ENCODE data around the gene LIAS. TPM values are rescaled to one million over a fixed set of nuclear protein-coding genes. Genes with fewer than 3 reads are reported as not detected.

LIAS gene
- total RNA-seq, 1 experiment from 2014 or later = 23.1 TPM

DNA sequence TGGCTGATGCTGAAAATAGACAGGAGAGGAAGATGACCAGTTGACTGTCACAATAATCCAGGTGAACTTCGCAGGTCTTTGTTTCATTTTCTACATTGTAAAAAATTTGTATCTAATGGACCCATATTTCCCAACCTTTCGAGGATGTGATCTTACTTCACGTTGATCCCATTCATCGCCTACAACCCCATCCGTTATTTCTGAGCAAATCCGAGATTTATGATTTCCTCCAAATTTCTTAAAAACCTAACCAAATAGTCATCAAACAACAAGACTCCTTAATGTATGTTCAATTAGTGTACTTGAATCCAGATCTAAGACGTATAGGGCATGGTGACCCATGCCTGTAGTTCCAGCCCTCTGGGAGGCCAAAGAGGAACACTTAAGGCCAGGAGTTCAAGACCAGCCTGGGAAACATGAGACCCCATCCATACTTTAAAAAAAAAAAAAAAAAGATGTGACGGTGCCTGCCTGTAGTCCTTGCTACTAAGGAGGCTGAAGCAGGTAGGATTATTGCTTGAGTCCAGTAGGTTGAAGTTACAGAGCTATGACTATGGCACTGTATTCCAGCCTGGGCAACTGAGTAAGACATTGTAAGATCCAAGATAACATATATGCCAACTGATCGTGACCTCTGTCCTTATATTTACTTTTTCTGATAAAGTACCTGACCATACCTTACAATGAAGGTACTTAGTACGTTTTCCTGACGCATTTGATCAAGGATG, 5.8 kb upstream of the LIAS start:
- ChIA-PET CTCF (no interaction called here), POLR2A (interaction anchor here (0.7 kb wide), 1 partner anchor 566 kb away, joined by 3 read pairs; no protein-coding TSS in a partner anchor)
- Mint-ChIP-seq H3K27me3 (ENCODE audit: low read depth) (no peaks in the 10 kb centered on the region), H3K4me3 (no peak overlapping the region), H3K36me3 (peaks cover 74% of the 10 kb centered on the region), H3K27ac (peak overlapping the region; percentile 68), H3K4me1 (peaks cover 32% of the 10 kb centered on the region), H3K9me3 (no peaks in the 10 kb centered on the region)
- DNase-seq (ENCODE audit: low spot score) (no peak), ATAC-seq (peak; percentile 5; the same call in 1 of the 2 replicates)
- TF ChIP-seq PRRX2 (CRISPR knock-in tag; IDR thresholded peaks at IDR 0.05) (peak; percentile 55; the same call in 1 of the 2 replicates), NFATC4 (CRISPR knock-in tag; IDR thresholded peaks at IDR 0.05) (peak; percentile 36), EMX1 (CRISPR knock-in tag; IDR thresholded peaks at IDR 0.05) (peak; percentile 79; the same call in 1 of the 2 replicates), ZNF671 (CRISPR knock-in tag; IDR thresholded peaks at IDR 0.05) (peak; percentile 51), ZNF138 (CRISPR knock-in tag; conservative IDR thresholded peaks at IDR 0.05) (no peak), SP1 (CRISPR knock-in tag; conservative IDR thresholded peaks at IDR 0.05) (no peak), JUN (CRISPR knock-in tag; IDR thresholded peaks at IDR 0.05) (no peak)
- TF ChIP-seq, protein P1, sequence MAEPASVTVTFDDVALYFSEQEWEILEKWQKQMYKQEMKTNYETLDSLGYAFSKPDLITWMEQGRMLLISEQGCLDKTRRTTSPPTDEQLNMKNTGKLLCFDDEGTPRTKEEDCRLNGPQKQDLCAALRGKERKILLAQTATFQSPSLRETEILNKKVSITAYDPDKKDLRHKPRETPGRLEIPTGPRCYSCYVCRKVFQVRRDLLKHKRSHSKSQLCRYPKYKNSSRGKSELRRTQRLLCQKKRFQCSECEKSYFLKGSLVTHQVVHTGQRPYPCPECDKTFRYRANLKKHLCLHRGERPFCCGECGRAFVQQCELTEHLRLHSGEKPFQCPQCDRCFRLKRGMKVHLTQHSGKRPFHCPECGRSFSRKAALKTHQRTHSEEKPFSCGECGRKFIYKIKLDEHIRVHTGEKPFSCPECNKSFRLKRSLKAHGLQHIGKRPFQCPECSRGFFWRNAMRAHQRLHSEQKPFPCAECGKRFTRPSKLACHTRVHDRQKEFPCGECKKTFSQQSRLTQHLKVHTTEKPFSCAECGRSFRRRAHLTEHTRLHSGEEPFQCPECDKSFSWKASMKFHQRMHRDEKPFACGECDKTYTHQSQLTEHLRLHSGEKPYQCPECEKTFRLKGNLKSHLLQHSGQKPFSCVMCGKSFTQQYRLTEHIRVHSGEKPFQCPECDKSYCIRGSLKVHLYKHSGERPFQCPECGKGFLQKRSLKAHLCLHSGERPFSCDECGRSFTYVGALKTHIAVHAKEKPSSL (CRISPR knock-in tag; conservative IDR thresholded peaks at IDR 0.05) = 0 out of 2 replicates have a peak, but pooled peaks have one; percentile 28
- TF ChIP-seq, protein P2, sequence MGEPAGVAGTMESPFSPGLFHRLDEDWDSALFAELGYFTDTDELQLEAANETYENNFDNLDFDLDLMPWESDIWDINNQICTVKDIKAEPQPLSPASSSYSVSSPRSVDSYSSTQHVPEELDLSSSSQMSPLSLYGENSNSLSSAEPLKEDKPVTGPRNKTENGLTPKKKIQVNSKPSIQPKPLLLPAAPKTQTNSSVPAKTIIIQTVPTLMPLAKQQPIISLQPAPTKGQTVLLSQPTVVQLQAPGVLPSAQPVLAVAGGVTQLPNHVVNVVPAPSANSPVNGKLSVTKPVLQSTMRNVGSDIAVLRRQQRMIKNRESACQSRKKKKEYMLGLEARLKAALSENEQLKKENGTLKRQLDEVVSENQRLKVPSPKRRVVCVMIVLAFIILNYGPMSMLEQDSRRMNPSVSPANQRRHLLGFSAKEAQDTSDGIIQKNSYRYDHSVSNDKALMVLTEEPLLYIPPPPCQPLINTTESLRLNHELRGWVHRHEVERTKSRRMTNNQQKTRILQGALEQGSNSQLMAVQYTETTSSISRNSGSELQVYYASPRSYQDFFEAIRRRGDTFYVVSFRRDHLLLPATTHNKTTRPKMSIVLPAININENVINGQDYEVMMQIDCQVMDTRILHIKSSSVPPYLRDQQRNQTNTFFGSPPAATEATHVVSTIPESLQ (CRISPR knock-in tag; IDR thresholded peaks at IDR 0.05) = no peak
- TF ChIP-seq, protein P3, sequence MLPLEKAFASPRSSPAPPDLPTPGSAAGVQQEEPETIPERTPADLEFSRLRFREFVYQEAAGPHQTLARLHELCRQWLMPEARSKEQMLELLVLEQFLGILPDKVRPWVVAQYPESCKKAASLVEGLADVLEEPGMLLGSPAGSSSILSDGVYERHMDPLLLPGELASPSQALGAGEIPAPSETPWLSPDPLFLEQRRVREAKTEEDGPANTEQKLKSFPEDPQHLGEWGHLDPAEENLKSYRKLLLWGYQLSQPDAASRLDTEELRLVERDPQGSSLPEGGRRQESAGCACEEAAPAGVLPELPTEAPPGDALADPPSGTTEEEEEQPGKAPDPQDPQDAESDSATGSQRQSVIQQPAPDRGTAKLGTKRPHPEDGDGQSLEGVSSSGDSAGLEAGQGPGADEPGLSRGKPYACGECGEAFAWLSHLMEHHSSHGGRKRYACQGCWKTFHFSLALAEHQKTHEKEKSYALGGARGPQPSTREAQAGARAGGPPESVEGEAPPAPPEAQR (CRISPR knock-in tag; IDR thresholded peaks at IDR 0.05) = 0 out of 2 replicates have a peak, but pooled peaks have one; percentile 10

DNA sequence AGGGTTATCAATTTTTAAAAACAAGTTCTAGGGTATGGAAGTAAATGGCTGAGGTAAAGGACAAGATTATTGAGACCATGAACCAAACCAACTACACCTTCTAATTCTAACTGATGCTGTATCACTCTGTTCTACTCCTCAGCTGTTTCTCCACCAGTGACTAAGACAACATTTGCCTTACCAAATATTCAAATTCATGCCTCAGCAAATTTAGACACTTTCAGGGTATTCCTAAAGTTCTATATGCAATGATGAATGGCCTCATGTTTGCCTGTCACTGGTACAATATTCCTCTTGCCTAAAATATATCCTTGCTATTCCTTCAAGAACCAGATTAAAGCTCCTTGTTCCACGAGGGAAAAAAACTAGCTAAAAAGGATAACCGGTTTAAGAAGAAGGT, 5.1 kb upstream of the LIAS start:
- peaks cover 81% of the 10 kb centered on the region for H3K36me3 Mint-ChIP-seq
- peaks cover 31% of the 10 kb centered on the region for H3K4me1 Mint-ChIP-seq
- H3K9me3 Mint-ChIP-seq = no peaks in the 10 kb centered on the region
- no peak overlapping the region for H3K4me3 Mint-ChIP-seq
- ATAC-seq (no peak), DNase-seq (ENCODE audit: low spot score) (no peak)
- H3K27ac Mint-ChIP-seq = peak overlapping the region; percentile 68
- POLR2A ChIA-PET = interaction anchor here (0.7 kb wide), 1 partner anchor 566 kb away, joined by 3 read pairs; no protein-coding TSS in a partner anchor
- no peaks in the 10 kb centered on the region; the same call in 1 of the 2 replicates for H3K27me3 Mint-ChIP-seq (ENCODE audit: low read depth)
- CTCF ChIA-PET = no interaction called here
- TF ChIP-seq, protein P4, sequence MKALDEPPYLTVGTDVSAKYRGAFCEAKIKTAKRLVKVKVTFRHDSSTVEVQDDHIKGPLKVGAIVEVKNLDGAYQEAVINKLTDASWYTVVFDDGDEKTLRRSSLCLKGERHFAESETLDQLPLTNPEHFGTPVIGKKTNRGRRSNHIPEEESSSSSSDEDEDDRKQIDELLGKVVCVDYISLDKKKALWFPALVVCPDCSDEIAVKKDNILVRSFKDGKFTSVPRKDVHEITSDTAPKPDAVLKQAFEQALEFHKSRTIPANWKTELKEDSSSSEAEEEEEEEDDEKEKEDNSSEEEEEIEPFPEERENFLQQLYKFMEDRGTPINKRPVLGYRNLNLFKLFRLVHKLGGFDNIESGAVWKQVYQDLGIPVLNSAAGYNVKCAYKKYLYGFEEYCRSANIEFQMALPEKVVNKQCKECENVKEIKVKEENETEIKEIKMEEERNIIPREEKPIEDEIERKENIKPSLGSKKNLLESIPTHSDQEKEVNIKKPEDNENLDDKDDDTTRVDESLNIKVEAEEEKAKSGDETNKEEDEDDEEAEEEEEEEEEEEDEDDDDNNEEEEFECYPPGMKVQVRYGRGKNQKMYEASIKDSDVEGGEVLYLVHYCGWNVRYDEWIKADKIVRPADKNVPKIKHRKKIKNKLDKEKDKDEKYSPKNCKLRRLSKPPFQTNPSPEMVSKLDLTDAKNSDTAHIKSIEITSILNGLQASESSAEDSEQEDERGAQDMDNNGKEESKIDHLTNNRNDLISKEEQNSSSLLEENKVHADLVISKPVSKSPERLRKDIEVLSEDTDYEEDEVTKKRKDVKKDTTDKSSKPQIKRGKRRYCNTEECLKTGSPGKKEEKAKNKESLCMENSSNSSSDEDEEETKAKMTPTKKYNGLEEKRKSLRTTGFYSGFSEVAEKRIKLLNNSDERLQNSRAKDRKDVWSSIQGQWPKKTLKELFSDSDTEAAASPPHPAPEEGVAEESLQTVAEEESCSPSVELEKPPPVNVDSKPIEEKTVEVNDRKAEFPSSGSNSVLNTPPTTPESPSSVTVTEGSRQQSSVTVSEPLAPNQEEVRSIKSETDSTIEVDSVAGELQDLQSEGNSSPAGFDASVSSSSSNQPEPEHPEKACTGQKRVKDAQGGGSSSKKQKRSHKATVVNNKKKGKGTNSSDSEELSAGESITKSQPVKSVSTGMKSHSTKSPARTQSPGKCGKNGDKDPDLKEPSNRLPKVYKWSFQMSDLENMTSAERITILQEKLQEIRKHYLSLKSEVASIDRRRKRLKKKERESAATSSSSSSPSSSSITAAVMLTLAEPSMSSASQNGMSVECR (CRISPR knock-in tag; IDR thresholded peaks at IDR 0.05; ENCODE audit: borderline replicate concordance) = no peak
- no peak for TF ChIP-seq CREB1 (CRISPR knock-in tag; IDR thresholded peaks at IDR 0.05)
- no peak for TF ChIP-seq RELA (CRISPR knock-in tag; IDR thresholded peaks at IDR 0.05; ENCODE audit: borderline replicate concordance)
- TF ChIP-seq GRHL2 (CRISPR knock-in tag; IDR thresholded peaks at IDR 0.05; ENCODE audit: insufficient replicate concordance, severe bottlenecking) = no peak
- TF ChIP-seq, protein P5, sequence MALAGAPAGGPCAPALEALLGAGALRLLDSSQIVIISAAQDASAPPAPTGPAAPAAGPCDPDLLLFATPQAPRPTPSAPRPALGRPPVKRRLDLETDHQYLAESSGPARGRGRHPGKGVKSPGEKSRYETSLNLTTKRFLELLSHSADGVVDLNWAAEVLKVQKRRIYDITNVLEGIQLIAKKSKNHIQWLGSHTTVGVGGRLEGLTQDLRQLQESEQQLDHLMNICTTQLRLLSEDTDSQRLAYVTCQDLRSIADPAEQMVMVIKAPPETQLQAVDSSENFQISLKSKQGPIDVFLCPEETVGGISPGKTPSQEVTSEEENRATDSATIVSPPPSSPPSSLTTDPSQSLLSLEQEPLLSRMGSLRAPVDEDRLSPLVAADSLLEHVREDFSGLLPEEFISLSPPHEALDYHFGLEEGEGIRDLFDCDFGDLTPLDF (CRISPR knock-in tag; IDR thresholded peaks at IDR 0.05) = no peak
- no peak for TF ChIP-seq SMAD4 (CRISPR knock-in tag; IDR thresholded peaks at IDR 0.05)
- no peak for TF ChIP-seq ETV6 (CRISPR knock-in tag; IDR thresholded peaks at IDR 0.05)
- no peak for TF ChIP-seq TEAD4 (CRISPR knock-in tag; IDR thresholded peaks at IDR 0.05)
- no peak for TF ChIP-seq NFATC4 (CRISPR knock-in tag; IDR thresholded peaks at IDR 0.05)
- TF ChIP-seq, protein P6, sequence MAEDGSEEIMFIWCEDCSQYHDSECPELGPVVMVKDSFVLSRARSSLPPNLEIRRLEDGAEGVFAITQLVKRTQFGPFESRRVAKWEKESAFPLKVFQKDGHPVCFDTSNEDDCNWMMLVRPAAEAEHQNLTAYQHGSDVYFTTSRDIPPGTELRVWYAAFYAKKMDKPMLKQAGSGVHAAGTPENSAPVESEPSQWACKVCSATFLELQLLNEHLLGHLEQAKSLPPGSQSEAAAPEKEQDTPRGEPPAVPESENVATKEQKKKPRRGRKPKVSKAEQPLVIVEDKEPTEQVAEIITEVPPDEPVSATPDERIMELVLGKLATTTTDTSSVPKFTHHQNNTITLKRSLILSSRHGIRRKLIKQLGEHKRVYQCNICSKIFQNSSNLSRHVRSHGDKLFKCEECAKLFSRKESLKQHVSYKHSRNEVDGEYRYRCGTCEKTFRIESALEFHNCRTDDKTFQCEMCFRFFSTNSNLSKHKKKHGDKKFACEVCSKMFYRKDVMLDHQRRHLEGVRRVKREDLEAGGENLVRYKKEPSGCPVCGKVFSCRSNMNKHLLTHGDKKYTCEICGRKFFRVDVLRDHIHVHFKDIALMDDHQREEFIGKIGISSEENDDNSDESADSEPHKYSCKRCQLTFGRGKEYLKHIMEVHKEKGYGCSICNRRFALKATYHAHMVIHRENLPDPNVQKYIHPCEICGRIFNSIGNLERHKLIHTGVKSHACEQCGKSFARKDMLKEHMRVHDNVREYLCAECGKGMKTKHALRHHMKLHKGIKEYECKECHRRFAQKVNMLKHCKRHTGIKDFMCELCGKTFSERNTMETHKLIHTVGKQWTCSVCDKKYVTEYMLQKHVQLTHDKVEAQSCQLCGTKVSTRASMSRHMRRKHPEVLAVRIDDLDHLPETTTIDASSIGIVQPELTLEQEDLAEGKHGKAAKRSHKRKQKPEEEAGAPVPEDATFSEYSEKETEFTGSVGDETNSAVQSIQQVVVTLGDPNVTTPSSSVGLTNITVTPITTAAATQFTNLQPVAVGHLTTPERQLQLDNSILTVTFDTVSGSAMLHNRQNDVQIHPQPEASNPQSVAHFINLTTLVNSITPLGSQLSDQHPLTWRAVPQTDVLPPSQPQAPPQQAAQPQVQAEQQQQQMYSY (CRISPR knock-in tag; IDR thresholded peaks at IDR 0.05) = no peak
- no peak for TF ChIP-seq NR1H2 (CRISPR knock-in tag; IDR thresholded peaks at IDR 0.05)
